SJCRH30 (cell line): Measurements from ENCODE around the gene ADAMTSL5. TPM values are rescaled to one million over a fixed set of nuclear protein-coding genes. Genes with fewer than 3 reads are reported as not detected.
"Not testable (repeated sequence)": the region's sequence is repeated elsewhere in the genome, so short reads cannot be mapped to it uniquely, and the experiment has no call there.

ENCODE experiments used
- DNase-seq, 2 experiments: peaks; one replicate each; pipeline ENCODE4 v3.0.0-alpha.2; 2015 to 2020
- H3K27ac ChIP-seq: fragments of 250-450 bp; sonication (Bioruptor Pico); 2 replicates; pipeline ENCODE4 v1.5.1; 2020; ENCODE audit warnings: mild to moderate bottlenecking, moderate library complexity
- H3K27me3 ChIP-seq: fragments of 250-450 bp; sonication (Bioruptor Pico); 2 replicates; pipeline ENCODE4 v1.5.1; 2020; ENCODE audit warnings: mild to moderate bottlenecking, moderate library complexity
- H3K36me3 ChIP-seq: fragments of 250-450 bp; sonication (Bioruptor Pico); 2 replicates; pipeline ENCODE4 v1.5.1; 2020; ENCODE audit warnings: mild to moderate bottlenecking, moderate library complexity
- H3K4me1 ChIP-seq: fragments of 250-450 bp; sonication (Bioruptor Pico); 2 replicates; pipeline ENCODE4 v1.5.1; 2020; ENCODE audit warnings: mild to moderate bottlenecking, moderate library complexity
- H3K4me3 ChIP-seq: fragments of 250-450 bp; sonication (Bioruptor Pico); 2 replicates; pipeline ENCODE4 v1.5.1; 2020; ENCODE audit warnings: mild to moderate bottlenecking, moderate library complexity
- H3K9me3 ChIP-seq: fragments of 250-450 bp; sonication (Bioruptor Pico); replicated peaks from 2 replicates; pipeline ENCODE4 v1.5.1; 2020; ENCODE audit warnings: mild to moderate bottlenecking, moderate library complexity
- total RNA-seq: library from RNA; depleted of rRNA; stranded (reverse); fragments of >200 nt; shearing (Covaris generic); gene quantifications from 2 replicates; pipeline ENCODE4 v1.2.3, GENCODE V29; 2014

The ADAMTSL5 gene
- total RNA-seq, 1 experiment from 2014 or later: 0.77 TPM

DNA sequence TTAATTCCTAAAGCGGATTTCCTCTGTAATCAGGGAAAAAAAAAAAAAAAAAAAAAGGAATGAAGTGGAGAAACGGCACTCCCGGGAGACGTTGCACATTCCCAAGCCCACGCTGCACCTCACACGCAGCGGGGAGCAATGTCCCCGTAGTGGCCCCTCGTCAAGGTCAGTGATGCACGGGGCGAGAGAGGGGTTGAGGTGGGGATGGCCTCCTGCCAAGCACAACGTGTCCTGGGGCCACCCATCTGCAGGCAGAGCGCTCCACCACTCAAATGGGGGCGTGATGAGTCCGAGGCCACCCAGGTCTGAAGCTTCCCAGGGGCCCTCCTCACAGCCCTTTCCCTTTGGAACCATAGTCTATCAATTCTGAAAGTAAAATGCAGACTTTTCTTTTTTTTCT, 26.2 kb upstream of the ADAMTSL5 start:
- no peaks in the 10 kb centered on the region for H3K4me1 ChIP-seq
- H3K4me3 ChIP-seq: no peak overlapping the region

DNA sequence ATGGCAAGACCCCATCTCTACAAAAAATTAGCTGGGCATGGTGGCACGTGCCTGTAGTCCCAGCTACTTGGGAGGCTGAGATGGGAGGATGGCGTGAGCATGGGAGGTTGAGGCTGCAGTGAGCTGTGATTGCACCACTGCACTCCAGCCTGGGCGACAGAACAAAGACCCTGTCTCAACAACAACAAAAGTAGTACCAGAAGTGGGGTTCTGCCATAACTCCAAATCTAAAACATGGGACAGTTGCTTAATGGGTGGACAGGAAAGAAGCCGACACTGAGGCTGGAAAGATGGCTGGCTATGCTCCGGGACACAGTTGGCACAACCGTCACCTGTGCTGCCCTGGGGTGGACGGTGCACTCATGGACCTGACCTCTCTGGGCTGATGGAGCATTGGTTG, 22.9 kb upstream of the ADAMTSL5 start:
- not testable (repeated sequence) for H3K4me1 ChIP-seq, H3K36me3 ChIP-seq, H3K4me3 ChIP-seq, H3K27ac ChIP-seq, H3K9me3 ChIP-seq, DNase-seq, H3K27me3 ChIP-seq

More for the DNA sequence above, 26.2 kb upstream of the ADAMTSL5 start:
- no peak overlapping the region for H3K27ac ChIP-seq
- no peaks in the 10 kb centered on the region for H3K36me3 ChIP-seq
- H3K9me3 ChIP-seq: no peaks in the 10 kb centered on the region
- peak in 1 of 2 experiments; percentile 21 for DNase-seq
- H3K27me3 ChIP-seq: peaks cover 6% of the 10 kb centered on the region; the same call in 1 of the 2 replicates

GRCh38 chr19:1534972-1535371, 22.2 kb upstream of the ADAMTSL5 start:
- Histone ChIP-seq H3K27ac (no peak overlapping the region), H3K36me3 (no peaks in the 10 kb centered on the region)

GRCh38 chr19:1533510-1534150, 20.8 kb upstream of the ADAMTSL5 start:
- Histone ChIP-seq H3K9me3 (no peaks in the 10 kb centered on the region), H3K4me3 (no peak overlapping the region), H3K27ac (no peak overlapping the region), H3K36me3 (no peaks in the 10 kb centered on the region), H3K4me1 (no peaks in the 10 kb centered on the region; the same call in 1 of the 2 replicates), H3K27me3 (no peaks in the 10 kb centered on the region)
- DNase-seq: no peak

More at GRCh38 chr19:1534972-1535371, 22.2 kb upstream of the ADAMTSL5 start:
- no peak for DNase-seq
- H3K9me3 ChIP-seq: no peaks in the 10 kb centered on the region
- no peaks in the 10 kb centered on the region; the same call in 1 of the 2 replicates for H3K4me1 ChIP-seq
- H3K4me3 ChIP-seq: no peak overlapping the region
- H3K27me3 ChIP-seq: peaks cover 3% of the 10 kb centered on the region; the same call in 1 of the 2 replicates

GRCh38 chr19:1532003-1532402, 19.2 kb upstream of the ADAMTSL5 start:
- no peak overlapping the region for H3K4me3 ChIP-seq

GRCh38 chr19:1531587-1531986, 18.8 kb upstream of the ADAMTSL5 start:
- Histone ChIP-seq H3K4me1 (no peaks in the 10 kb centered on the region; the same call in 1 of the 2 replicates), H3K27me3 (no peaks in the 10 kb centered on the region), H3K27ac (no peak overlapping the region), H3K36me3 (no peaks in the 10 kb centered on the region), H3K9me3 (no peaks in the 10 kb centered on the region), H3K4me3 (no peak overlapping the region)
- no peak for DNase-seq

More at GRCh38 chr19:1532003-1532402, 19.2 kb upstream of the ADAMTSL5 start:
- Histone ChIP-seq H3K4me1 (no peaks in the 10 kb centered on the region; the same call in 1 of the 2 replicates), H3K27me3 (no peaks in the 10 kb centered on the region), H3K36me3 (no peaks in the 10 kb centered on the region), H3K27ac (no peak overlapping the region), H3K9me3 (no peaks in the 10 kb centered on the region)
- no peak for DNase-seq

DNA sequence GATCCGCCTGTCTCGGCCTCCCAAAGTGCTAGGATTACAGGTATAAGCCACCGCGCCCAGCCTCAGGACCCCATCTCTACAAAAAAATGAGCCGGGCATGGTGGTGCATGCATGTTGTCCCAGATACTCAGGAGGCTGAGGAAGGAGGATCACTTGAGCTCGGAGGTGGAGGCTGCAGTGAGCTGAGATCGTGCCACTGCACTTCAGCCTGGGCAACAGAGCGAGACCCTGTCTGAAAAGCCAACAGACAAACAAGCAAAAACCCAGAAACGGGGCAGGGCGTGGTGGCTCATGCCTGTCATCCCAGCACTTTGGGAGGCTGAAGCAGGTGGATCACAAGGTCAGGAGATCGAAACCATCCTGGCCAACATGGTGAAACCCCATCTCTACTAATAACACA, 18.0 kb upstream of the ADAMTSL5 start:
- H3K27me3 ChIP-seq, H3K4me3 ChIP-seq, H3K4me1 ChIP-seq, H3K36me3 ChIP-seq, H3K9me3 ChIP-seq, DNase-seq, H3K27ac ChIP-seq: not testable (repeated sequence)

- Histone ChIP-seq H3K27me3 (no peaks in the 10 kb centered on the region), H3K27ac (no peak overlapping the region), H3K4me3 (no peak overlapping the region), H3K36me3 (no peaks in the 10 kb centered on the region), H3K4me1 (no peaks in the 10 kb centered on the region; the same call in 1 of the 2 replicates), H3K9me3 (no peaks in the 10 kb centered on the region)
- DNase-seq: no peak
Measured at GRCh38 chr19:1529430-1529816, 16.6 kb upstream of the ADAMTSL5 start.

DNA sequence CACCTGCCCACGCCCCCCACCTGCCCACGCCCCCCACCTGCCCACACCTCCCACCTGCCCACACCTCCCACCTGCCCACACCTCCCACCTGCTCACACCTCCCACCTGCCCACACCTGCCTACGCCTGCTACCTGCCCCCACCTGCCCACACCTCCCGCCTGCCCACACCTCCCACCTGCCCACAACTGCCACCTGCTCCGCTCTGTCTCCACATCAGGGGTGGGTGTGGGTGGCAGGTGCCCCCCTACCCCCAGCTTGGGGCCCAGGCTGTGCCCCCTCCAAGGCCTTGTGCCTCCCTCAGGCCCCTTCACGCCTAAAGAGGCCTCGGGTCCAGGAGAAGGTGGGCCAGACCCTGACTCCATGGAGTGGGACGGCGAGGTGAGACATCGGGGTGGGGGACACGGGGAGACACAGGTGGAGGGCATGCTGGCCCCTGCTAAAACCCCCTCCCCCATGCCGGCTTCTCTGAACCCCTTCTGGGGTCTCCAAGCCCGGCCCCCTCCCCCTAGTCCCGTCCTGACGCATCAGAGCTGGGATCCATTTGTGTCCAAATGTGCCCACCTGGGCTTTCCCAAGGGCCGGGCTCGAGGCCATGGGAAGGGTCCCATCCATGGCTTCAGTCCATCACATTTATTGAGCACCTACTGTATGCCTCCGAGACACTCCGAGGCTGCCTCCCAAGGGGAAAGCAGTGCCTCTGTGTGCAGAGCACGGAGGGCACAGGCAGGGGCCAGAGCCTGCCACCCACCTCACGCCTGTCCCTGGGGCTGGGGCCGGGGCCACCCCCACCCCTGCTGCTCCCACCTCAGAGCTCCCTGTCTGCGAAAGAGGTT, 16.0 kb upstream of the ADAMTSL5 start:
- Histone ChIP-seq H3K36me3 (no peaks in the 10 kb centered on the region), H3K4me1 (no peaks in the 10 kb centered on the region; the same call in 1 of the 2 replicates), H3K27ac (no peak overlapping the region), H3K9me3 (no peaks in the 10 kb centered on the region), H3K4me3 (no peak overlapping the region), H3K27me3 (no peaks in the 10 kb centered on the region)
- DNase-seq: no peak

- no peaks in the 10 kb centered on the region for H3K9me3 ChIP-seq
- no peaks in the 10 kb centered on the region for H3K27me3 ChIP-seq
- no peak overlapping the region for H3K27ac ChIP-seq
- H3K4me3 ChIP-seq: no peak overlapping the region
- DNase-seq: no peak
- H3K4me1 ChIP-seq: no peaks in the 10 kb centered on the region; the same call in 1 of the 2 replicates
- no peaks in the 10 kb centered on the region for H3K36me3 ChIP-seq
Measured at GRCh38 chr19:1527650-1528309, 15.0 kb upstream of the ADAMTSL5 start.

DNA sequence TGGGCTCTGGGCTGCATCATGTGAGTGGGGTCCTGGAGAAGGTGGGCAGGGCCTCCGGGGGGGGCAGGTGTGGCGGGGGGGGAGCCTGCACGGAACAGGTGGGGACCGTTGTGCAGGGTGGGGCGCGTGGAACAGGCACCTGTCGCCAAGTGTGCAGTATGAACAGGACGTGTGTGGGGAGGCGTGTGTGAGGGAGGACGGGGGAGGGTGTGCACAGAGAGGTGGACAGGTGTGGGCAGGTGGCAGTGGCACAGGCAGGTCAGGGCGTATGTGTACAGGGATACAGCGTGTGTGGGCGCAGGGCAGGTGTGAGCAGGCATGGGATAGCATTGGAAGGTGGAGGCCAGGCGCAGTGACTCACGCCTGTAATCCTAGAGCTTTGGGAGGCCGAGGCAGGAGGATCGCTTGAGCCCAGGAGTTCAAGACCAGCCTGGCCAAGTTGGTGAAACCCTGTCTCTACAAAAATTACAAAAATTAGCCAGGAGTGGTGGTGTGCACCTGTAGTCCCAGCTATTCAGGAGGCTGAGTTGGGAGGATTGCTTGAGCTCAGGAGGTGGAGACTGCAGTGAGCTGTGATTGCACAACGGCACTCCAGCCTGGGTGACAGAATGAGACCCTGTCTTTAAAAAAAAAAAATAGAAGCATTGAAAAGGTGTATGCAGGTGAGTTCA, 14.3 kb upstream of the ADAMTSL5 start:
- no peaks in the 10 kb centered on the region for H3K9me3 ChIP-seq
- no peak overlapping the region for H3K4me3 ChIP-seq
- no peaks in the 10 kb centered on the region; the same call in 1 of the 2 replicates for H3K27me3 ChIP-seq
- no peak for DNase-seq
- no peaks in the 10 kb centered on the region for H3K36me3 ChIP-seq
- H3K27ac ChIP-seq: no peak overlapping the region
- no peaks in the 10 kb centered on the region; the same call in 1 of the 2 replicates for H3K4me1 ChIP-seq

- Histone ChIP-seq H3K27me3 (no peaks in the 10 kb centered on the region; the same call in 1 of the 2 replicates), H3K27ac (no peak overlapping the region), H3K36me3 (no peaks in the 10 kb centered on the region), H3K4me1 (no peaks in the 10 kb centered on the region; the same call in 1 of the 2 replicates), H3K9me3 (no peaks in the 10 kb centered on the region), H3K4me3 (no peak overlapping the region)
- no peak for DNase-seq
Measured at GRCh38 chr19:1526066-1526778, 13.4 kb upstream of the ADAMTSL5 start.

DNA sequence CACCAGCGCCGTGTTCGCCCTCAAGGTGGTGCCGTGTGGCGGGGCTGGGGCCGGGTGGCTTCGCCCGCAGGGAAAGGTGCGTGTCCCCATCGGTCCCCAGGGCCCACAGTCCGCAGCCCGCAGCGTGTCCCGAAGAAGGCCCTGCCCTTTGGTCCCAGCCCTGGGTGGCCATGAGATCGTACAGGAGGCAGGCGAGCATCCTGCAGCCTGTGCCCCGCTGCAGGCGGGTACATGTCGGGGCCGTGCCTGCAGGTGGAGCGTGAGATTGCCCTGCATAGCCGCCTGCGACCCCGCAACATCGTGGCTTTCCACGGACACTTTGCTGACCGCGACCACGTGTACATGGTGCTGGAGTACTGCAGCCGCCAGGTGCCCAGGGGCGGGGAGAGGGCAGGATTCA, 12.5 kb upstream of the ADAMTSL5 start:
- Histone ChIP-seq H3K27ac (no peak overlapping the region), H3K36me3 (no peaks in the 10 kb centered on the region), H3K4me1 (no peaks in the 10 kb centered on the region), H3K9me3 (no peaks in the 10 kb centered on the region), H3K27me3 (no peaks in the 10 kb centered on the region; the same call in 1 of the 2 replicates), H3K4me3 (no peak overlapping the region)
- no peak for DNase-seq

DNA sequence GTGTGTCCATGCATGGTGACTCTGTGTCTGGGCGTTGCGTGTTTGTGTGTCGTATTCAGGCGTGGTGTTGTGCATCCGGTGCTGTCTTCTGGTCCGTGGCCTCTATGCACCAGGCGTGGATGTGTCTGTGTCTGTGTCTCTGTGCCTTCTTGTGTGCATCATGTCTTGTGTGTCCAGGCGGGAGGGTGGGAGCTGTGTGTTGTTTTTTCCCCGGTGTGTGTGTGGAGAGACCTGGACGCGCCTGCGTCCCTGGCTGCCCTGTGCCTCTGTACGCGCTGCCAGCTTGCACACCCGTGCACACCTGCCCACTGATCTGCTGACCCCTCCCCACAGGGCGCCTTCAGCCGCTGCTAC, 12.1 kb upstream of the ADAMTSL5 start:
- Histone ChIP-seq H3K27me3 (no peaks in the 10 kb centered on the region; the same call in 1 of the 2 replicates), H3K27ac (no peak overlapping the region), H3K9me3 (no peaks in the 10 kb centered on the region), H3K36me3 (no peaks in the 10 kb centered on the region), H3K4me3 (no peak overlapping the region), H3K4me1 (no peaks in the 10 kb centered on the region)
- no peak for DNase-seq
